HG02870 (cell line): ENCODE measurements around the gene BIN1.
"Not testable (repeated sequence)": the region's sequence is repeated elsewhere in the genome, so short reads cannot be mapped to it uniquely, and the experiment has no call there.

ENCODE experiments used
- ATAC-seq: cut with Tn5 transposase; IDR thresholded peaks from one replicate; pipeline ENCODE4 v1.9.1; 2021; ENCODE audit warnings: mild to moderate bottlenecking, moderate library complexity; ENCODE audit not compliant: unreplicated experiment

The BIN1 gene

DNA sequence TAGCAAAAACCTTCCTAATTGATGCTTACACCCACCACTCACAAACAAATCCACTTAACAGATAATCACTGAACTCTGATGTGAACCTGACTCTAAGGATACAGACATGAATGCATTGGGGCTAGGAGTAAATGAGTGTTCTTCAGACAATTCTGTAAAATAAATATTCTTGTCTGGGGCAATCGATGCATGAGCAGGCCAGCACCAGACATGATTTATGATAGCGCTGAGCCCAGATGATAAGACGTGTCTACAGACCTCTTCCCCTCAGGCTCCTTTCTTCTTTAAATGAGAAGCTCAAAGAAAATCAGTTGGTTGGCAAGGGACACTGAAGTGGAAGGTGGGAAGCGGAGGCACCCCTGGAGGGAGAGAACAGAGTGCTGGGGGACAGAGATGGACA is 27.3 kb upstream of the BIN1 start:
- ATAC-seq, result no peak

DNA sequence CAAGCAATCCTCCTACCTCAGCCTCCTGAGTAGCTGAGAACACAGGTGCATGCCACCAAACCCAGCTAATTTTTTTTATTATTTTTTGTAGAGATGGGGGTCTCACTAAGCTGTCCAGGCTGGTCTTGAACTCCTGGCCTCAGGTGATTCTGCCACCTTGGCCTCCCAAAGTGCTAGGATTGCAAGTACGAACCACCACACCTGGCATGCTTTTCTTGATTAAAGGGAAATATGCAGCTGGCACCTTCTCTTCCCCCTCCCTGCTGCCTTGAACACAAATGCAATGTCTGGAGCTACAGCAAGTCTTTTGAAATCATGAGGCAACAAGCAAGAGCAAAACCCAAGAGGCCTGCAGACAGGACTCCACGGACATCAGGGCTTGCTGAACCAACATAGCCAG is 26.8 kb upstream of the BIN1 start:
- ATAC-seq, result no peak

DNA sequence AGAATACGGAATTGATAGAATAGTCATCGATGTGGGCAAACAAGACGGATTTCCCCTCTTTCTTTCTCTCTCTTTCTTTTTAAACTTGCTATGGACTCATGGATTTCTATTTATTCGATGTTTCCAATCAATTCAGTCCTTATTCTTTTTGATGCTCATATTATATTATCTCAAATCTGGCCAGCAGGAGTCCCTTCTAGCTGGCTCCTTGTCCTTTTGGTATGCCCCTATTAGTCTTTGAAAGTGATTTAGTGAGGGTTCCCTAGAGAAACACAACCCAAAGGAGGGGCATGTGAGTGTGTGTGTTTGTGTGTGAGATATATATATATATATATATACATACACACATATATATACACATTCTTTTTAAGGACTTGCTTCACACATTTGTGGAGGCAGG is 23.5 kb upstream of the BIN1 start:
- no peak for ATAC-seq

DNA sequence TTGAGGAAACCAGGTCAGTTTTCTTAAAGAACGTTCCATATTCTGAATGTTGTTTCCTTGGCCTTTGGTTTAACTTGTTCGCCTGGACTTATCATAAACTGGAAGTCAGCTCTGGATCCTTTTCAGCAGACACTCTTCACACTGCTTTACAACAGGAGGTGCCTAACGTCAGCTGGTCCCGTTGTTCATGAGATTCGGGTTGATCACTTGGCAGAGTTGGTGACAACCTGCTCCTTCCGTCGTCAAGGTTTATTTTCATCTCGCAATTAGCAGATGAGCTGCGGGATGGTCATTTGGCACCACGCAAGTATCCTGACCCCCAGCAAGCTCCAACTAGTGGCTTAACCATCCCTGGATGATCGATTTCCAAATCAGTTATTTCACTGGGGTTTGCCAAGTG is 23.0 kb upstream of the BIN1 start:
- ATAC-seq, result no peak

DNA sequence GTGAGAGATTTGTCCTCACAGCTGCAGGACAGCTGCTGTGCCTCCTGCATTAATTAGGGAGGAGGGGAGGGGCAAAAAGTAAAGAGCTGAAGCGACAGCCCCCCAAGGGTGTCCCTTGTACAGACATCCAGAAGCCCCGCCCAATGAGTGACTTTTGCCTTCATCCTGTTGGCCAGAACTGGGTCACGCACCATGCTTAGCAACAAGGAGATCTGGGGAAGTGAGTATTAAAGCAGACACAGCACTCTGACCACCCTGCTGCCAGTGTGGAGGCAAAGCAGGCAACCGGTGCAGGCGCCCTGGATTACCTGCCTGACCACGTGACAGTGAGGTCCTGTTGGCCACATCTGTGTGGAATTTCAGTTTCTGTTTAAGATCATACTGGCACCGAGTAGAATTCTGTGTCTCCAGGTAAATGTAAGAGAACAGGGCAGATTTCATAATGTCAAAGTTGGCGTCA is 21.5 kb upstream of the BIN1 start:
- ATAC-seq, result peak; percentile 95

- no peak for ATAC-seq
Observed at GRCh38 chr2:127125821-127126220, 18.9 kb upstream of the BIN1 start.

GRCh38 chr2:127124426-127124825 is 17.5 kb upstream of the BIN1 start:
- no peak for ATAC-seq

GRCh38 chr2:127122361-127123027 is 15.5 kb upstream of the BIN1 start:
- no peak for ATAC-seq

GRCh38 chr2:127121776-127122176 is 14.8 kb upstream of the BIN1 start:
- ATAC-seq, result no peak

DNA sequence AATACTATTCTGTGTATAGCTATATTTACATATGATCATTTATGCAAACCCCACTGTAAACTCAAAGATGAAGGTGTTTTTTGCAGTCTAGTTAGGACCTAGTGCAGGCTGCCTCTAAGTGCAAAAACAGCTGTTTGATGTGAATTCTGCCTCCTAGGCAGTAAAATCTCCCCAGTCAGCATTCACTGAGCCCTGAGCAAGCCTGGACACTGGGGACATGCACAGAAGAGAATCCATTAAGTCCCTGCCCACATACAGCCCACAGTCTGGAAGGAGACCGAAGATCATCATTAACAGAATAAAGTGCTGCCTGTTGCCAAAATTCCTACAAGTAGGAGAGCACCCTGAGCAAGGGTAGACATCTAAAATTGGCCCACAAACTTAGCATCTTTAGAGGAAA is 14.4 kb upstream of the BIN1 start:
- ATAC-seq, result no peak

GRCh38 chr2:127120408-127120807 is 13.5 kb upstream of the BIN1 start:
- ATAC-seq, result not testable (repeated sequence)

DNA sequence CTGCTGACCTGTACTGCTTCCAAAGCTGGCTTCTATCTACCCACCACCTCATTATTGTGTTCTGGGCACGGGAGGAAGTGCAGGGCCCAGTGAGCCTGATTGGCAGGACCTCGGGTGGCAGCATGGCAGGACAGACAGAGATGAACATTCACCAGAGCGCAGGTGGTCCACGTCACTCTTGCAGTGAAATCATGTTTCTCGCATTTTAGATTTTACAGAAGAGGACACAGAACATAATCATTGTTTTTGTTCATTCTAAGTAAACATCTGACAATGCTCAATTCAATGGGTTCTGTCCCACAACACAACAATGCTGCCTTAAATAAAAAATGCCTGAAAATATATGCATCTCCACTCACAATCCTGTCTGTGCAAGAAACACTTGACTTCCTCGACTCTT is 11.5 kb upstream of the BIN1 start:
- no peak for ATAC-seq

- ATAC-seq, result no peak
Observed at GRCh38 chr2:127118038-127118437, 11.1 kb upstream of the BIN1 start.

DNA sequence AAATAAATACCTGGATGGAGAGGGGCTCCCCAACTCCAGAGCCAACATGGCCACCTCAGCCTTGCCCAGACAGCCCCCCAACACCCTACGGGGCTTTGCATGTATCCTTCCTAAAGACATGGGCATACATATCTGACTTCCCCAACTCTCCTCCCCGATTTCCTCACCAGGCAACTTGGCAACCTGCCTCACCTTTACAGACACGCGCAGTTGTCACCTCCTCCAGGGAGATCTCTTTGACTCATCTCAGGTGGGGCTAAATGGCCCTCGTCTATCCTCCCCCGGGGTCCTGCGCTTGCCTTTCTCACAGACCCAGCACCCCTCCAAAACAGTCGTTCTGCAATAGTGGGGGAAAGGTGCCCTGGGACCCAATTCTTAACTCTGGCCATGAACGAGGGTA is 10.6 kb upstream of the BIN1 start:
- no peak for ATAC-seq

- ATAC-seq, result no peak
Observed at GRCh38 chr2:127115471-127116199, 8.7 kb upstream of the BIN1 start.

DNA sequence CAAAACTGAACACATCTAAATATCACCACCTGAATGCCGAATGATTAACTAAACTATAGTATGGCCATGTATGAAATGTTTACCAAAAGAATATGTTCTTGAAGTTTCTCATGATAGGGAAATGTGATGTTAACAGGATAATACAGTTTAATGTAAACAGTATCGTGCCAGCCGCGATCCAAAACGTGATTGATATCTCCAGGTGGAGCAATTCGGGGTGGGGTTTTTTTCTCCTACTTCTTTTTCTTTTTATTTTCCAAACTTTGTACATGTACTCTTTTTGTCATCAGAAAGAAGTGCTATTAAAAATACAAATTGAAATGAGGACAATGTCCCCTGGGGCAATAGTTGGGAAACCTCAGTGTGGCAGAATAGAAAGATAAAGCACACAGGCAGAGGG is 4.0 kb upstream of the BIN1 start:
- ATAC-seq, result no peak

GRCh38 chr2:127108090-127108523 is 1.2 kb upstream of the BIN1 start:
- ATAC-seq, result no peak

- no peak for ATAC-seq
Observed at GRCh38 chr2:127107622-127107999, 657 bp upstream of the BIN1 start.

DNA sequence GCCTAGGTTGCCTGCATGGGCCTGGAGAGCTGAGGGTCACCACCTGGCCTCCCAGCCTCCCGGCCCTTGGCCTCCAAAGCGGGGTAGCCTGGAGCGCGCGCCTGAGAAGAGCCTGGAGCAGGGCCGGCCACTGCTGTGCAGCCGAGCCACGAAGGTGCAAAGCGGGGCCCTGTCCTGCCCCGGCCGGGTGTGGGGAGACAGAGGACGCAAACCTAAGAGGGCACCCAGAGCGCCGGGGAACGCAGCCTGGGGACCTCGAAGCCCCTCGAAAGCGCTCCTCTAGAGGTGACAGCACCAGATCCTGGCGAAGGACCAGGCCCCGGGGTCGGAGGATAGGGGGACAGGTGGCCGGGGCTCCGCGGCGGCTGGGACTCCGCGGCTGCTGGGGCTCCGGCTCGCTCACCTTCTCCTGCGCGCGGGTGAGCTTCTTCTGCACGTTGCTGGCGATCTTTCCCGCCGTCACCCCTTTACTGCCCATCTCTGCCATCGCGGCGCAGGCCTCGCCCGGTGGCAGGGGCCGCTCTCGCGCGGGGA is 430 bp downstream of the BIN1 start:
- peak; percentile 14 for ATAC-seq

GRCh38 chr2:127105656-127106456 is 1.1 kb downstream of the BIN1 start:
- no peak for ATAC-seq

GRCh38 chr2:127104881-127105655 is 1.9 kb downstream of the BIN1 start:
- no peak for ATAC-seq
